Amniotic stem cell (primary cell): ENCODE measurements around the gene NEURL1B.
"Not testable (repeated sequence)": the region's sequence is repeated elsewhere in the genome, so short reads cannot be mapped to it uniquely, and the experiment has no call there.

Experiments used
- DNase-seq: peaks from one replicate; lab custom pipeline; 2025; lab: John Stamatoyannopoulos, UW

Gene NEURL1B

DNA sequence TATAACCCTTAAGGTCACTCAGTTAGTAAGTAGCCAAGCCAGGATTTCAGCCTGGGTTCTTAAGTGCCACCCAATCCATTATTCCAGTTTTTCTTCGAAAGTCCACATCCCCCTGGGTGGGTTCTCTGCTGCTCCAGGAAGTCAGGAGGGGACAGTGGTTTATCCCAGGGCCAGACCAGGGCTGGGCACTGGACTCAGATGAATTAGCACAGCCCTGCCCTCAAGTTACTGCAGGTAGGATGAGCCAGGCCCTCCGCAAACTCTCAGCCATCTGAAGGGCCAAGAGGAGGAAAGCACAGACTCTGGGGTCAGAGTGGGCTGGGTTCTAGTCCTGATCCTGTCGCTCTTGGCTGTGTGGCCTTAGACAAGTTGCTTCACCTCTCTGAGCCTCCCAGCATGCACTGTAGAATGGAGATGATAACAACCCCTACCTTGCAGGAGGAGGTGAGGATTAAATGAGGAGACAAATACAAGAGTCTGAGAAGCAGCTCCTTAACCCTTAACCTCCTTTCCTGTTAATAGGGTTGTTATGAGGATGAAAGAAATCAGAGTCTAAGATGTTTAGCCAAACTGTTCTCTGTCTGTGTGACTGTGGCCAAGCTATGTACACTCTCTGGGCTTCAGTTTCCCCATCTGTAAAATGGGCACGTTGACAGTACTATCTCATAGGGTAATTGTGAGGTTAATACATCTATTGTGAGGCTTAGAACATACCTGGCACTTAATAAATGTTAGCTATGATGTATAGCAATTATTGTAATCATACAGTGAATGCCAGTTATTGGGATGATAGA, 6.8 kb upstream of the NEURL1B start:
- DNase-seq, result no peak

DNA sequence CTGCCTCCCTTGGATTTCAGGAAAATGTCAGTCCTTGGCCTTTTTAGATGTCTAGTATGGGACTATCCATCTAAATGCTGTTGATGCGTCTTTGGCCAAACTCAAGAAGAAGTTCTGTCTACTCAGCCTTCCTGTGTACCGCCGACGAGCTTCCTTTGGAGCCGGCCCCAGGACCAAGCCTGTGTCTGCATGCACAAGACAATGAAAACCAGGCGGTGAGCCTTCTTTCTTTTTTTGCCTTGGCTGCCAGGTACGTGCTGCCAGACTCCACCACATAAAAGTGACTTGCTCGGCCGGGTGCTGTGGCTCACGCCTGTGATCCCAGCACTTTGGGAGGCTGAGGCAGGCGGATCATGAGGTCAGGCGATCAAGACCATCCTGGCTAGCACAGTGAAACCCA, 6.0 kb upstream of the NEURL1B start:
- no peak for DNase-seq

DNA sequence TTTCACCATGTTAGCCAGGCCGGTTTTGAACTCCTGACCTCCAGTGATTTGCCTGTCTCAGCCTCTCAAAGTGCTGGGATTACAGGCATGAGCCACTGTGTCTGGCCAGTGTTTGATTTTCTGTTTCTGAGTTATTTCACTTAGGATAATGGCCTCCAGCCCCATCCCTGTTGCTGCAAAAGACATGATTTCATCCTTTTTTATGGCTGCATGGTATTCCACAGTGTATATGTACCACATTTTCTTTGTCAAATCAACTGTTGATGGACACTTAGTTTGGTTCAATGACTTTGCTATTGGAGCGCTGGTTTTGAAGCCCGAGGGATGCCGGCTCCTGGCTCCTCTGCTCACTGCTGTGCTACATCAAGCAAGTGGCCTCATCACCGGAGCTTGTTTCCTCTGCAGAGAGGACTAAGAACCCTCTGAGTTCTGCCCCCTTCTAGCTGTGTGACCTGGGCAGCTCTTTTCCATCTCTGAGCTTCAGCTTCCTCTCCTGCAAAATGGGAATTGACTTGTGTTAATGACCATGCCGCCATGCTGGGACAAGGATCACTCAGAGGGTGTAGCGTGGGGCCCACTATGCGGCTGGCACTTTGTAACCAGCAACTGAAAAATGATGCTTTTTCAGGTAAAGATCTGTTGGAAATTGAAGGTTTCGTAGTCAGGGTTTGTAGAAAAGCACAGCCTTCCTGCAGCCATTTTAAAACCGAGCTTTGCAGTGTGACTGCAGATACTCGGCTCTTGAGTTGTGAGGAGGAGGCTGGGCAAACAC, 4.6 kb upstream of the NEURL1B start:
- no peak for DNase-seq

- DNase-seq, result no peak
Observed at GRCh38 chr5:172637110-172637580, 3.9 kb upstream of the NEURL1B start.

DNA sequence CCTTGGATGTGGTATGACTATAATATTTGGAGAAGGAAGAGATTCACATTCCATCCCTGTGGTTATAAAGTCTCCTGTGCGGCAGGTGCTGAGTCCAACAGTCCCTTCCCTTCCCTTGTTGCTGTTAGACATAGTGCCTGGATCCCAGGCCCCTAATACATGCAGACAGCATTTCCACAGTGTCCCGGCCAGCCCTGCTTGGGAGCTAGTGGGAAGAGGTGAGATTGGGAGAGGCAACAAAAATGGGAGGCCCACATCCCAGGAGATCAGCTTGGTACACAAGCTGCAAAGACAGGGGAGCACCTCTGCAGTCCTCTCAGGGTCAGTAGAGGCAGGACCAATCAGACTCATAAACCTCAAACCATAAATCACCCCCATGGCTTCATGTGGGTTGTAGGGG, 3.3 kb upstream of the NEURL1B start:
- DNase-seq, result no peak

- no peak for DNase-seq
Observed at GRCh38 chr5:172638209-172638768, 2.8 kb upstream of the NEURL1B start.

- DNase-seq, result no peak
Observed at GRCh38 chr5:172640139-172640538, 924 bp upstream of the NEURL1B start.

GRCh38 chr5:172641359-172642050, 442 bp downstream of the NEURL1B start:
- DNase-seq, result no peak

DNA sequence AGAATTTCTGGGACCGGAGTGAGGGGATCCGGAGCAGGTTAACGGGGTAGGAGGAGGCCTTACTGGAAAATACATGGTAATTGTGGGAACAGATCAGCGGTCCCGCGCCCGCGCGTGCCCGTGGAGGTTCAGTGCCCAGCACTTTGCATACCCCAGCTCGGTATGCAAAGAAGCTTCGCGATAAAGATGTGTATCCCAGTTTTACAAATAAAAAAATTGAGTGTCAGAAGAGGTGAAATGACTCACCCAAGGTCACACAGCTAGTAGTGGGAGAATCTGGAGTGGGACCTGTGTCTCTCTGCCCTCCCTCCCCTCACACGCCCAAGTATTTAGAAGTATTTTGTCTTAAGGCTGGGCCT, 967 bp downstream of the NEURL1B start:
- DNase-seq, result no peak

DNA sequence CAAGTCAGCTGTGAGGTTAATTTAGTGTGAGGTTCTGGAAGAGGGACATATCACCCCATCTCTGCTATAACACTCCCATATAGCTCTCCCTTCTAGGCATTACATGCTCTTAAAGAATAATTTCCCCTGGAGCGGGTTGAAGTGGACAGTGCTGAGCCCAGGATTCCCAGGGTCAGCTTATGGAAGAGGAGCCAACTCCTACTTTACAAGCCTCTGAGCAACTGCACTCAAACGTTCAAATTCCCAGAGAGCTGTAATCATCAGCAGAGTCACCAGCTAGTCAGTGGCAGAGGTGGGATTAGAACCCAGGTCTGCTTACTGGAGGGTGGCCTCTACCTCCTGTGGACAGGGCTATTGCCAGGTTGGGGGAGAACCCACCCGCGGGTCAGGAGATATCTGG, 1.4 kb downstream of the NEURL1B start:
- DNase-seq, result no peak

GRCh38 chr5:172642926-172643871, 2.1 kb downstream of the NEURL1B start:
- no peak for DNase-seq

- no peak for DNase-seq
Observed at GRCh38 chr5:172644266-172644665, 3.2 kb downstream of the NEURL1B start.

DNA sequence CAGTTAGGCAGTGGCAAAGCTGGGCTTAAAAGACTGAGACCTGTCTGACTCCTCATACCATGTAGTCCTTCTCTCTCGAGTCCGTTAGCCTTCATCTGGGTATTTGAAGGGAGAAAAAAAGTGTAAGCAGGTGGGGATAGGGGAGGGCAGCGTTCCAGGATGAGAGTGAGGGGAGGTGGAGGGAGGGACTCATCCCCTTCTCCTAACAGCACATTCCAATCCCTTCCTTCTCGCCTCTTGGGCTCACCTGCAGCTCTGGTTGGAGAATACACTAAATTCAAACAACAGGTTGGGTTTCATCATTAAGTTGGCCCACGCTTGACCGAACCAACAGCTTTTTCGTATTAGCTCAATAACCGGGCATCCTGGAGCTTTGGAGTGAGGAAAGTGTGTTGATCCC, 3.6 kb downstream of the NEURL1B start:
- DNase-seq, result no peak

GRCh38 chr5:172645271-172646055, 4.4 kb downstream of the NEURL1B start:
- no peak for DNase-seq

DNA sequence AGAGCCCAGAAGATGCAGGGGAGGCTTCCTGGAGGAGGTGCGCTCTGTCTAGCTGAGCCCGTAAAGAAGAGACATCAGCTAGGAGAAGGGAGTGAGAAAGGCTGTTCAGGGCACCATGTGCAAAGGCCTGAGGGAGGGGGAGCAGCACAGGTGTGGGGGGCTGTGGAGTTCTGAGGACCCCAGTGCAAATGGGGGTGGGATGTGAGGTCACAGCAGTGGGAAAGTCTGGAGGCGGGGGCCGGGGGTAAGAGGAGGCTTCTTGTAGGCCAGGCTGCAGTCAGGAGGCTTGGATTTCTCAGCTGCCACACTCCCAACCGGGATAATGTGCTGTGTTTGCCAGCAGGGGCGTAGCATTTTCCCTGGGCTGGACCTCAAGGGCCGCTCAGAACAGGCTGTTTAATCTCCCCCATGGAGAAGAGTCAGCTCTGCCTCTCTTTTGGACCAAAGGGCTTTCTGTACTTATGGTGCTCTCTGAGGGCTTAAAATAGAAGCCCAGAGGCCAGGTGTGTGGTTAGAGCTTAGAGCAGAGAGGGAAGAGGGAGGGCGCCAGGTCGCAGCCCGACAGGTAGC, 5.7 kb downstream of the NEURL1B start:
- no peak for DNase-seq

DNA sequence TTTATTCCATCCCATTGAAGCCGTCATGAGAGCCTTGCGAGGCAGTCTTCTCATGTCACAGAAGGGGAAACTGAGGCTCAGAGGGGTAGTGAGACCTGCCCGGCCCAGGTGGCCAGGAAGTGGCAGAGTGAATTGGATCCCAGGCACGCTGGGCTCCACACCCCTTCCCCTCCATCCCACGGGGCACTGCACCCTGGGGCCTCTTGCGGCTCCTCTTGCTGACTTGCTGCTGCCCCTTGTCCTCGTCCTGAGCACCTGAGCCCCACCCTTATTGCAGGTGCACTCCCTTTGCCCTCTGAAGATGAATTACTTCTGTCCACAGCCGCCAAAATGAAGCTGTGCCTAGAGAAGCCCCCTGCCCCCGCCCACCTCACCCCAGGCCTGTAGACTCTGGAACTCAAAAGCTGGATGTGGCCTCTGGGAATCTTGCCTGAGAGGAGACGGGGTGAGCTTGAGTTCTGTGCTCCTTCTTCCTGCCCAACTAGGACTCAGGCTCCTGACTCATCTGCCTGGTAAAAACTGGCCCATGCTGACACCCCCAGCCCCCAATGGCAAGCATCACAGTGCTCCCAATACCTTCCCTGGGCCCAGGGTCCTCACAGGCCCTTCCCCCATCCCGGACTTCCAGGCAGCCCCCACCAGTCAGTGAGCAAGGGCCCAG, 6.4 kb downstream of the NEURL1B start:
- no peak for DNase-seq

DNA sequence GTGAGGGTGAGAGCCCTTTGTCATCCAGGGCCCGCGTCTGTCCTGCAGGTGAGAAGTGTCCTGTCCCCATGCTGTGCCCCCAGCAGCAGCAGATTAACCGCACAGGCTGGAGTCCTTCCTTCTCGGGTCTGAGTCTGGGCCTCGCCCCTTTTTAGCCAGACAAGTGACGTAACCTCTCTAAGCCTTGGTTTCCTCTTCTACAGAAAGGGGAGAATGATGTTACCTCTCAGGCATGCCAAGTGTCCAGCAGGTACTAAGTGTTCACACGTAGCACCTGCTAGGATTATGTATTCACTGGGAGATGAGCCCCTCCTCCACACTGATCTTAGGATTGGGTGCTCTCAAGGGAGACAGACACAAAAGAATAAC, 6.9 kb downstream of the NEURL1B start:
- no peak for DNase-seq

DNA sequence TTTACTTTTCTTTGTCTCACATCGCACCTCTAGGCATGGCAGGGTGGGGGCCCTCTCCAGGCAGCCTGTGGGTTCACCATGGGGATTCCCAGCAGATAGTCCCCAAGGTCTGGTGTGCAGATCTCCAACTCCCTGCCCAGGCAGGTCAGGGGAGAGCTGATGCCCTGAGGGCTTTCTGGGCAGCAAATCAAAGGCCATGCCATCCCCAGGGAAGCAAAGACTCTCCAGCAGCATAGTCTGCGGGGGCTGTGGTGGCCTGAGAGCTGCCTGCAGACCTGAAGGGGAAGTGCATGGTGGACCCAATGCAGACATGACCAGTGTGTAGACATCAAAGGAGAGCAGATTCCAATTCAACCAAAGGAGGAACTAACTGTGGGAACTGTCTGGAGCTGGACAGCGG, 7.7 kb downstream of the NEURL1B start:
- no peak for DNase-seq

DNA sequence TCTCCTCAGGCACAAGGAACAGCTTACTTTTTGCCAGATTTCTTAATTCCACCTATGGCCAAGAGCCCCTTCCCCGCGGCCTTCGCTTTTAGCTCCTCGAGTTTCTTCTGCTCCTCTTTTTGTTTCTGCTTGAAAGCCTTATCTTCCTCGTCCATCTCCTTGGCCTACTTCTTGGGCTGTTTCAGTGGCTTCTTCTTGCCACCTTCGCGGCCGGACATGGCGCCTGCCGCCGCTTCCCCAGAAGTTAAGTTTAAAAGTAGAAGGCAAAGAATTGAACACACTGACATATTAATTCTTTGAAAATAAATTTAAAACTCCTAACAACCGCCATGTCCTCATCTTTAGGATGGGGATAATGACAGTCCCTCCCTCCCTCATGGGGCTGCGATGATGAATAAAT, 15.4 kb downstream of the NEURL1B start:
- DNase-seq, result not testable (repeated sequence)
